CD4-positive, alpha-beta memory T cell (primary cell): ENCODE measurements around the gene CMTR1. TPM values are rescaled to one million over a fixed set of nuclear protein-coding genes. Genes with fewer than 3 reads are reported as not detected.

Experiments
- CTCF ChIA-PET: fragments of 350-600 bp; sonication (Branson Sonifier 250); formaldehyde crosslinking; loops from one replicate; lab custom pipeline; 2021; ENCODE audit warnings: inconsistent platforms; ENCODE audit not compliant: partially characterized antibody; lab: Charles Lee
- POLR2A ChIA-PET: fragments of 350-600 bp; sonication (Branson Sonifier 250); formaldehyde crosslinking; loops from one replicate; lab custom pipeline; 2021; ENCODE audit not compliant: partially characterized antibody; lab: Charles Lee
- DNase-seq, 5 donors: peaks; one replicate each; pipeline versions ENCODE4 v3.0.0 to v3.0.0-alpha.2; 2020 to 2022; ENCODE audit warnings: mixed read lengths in 1 of 5
- H3K27ac ChIP-seq: one replicate; pipeline ENCODE4 v1.7.0; 2013; ENCODE audit warnings: low read depth, low read length
- H3K27me3 ChIP-seq: 2 replicates; pipeline ENCODE4 v1.7.0; 2013; ENCODE audit warnings: mild to moderate bottlenecking, low read length, moderate library complexity; ENCODE audit not compliant: insufficient read depth
- H3K36me3 ChIP-seq: 2 replicates; pipeline ENCODE4 v1.7.0; 2013; ENCODE audit warnings: mild to moderate bottlenecking, low read length, moderate library complexity; ENCODE audit not compliant: insufficient read depth
- H3K4me1 ChIP-seq: 2 replicates; pipeline ENCODE4 v1.7.0; 2013; ENCODE audit warnings: mild to moderate bottlenecking, low read length, moderate library complexity; ENCODE audit not compliant: insufficient read depth
- H3K4me3 ChIP-seq, 2 donors: one replicate each; pipeline ENCODE4 v1.7.0; 2013; ENCODE audit warnings: low read length in 2 of 2, mild to moderate bottlenecking in 1 of 2
- H3K9me3 ChIP-seq, 2 donors: one replicate each; pipeline ENCODE4 v1.7.0; 2013; ENCODE audit warnings: low read length in 2 of 2, control low read depth in 1 of 2; ENCODE audit not compliant: control insufficient read depth in 1 of 2
- H3K27ac Mint-ChIP-seq, 7 donors: one replicate each; pipeline ENCODE4 v1.8.0; 2020 to 2021; ENCODE audit warnings: mixed read lengths in 7 of 7, mild to moderate bottlenecking in 6 of 7, inconsistent platforms in 3 of 7, moderate library complexity in 3 of 7
- H3K27me3 Mint-ChIP-seq, 2 donors: one replicate each; pipeline ENCODE4 v1.8.0; 2020 to 2021; ENCODE audit warnings: mixed read lengths in 2 of 2
- H3K36me3 Mint-ChIP-seq, 2 donors: one replicate each; pipeline ENCODE4 v1.8.0; 2020 to 2021; ENCODE audit warnings: mixed read lengths in 2 of 2, inconsistent platforms in 1 of 2, mild to moderate bottlenecking in 1 of 2
- H3K4me1 Mint-ChIP-seq, 4 donors: one replicate each; pipeline ENCODE4 v1.8.0; 2020 to 2021; ENCODE audit warnings: mixed read lengths in 4 of 4, mild to moderate bottlenecking in 1 of 4
- H3K4me3 Mint-ChIP-seq, 8 donors: one replicate each; pipeline ENCODE4 v1.8.0; 2020 to 2021; ENCODE audit warnings: mixed read lengths in 8 of 8, mild to moderate bottlenecking in 7 of 8, moderate library complexity in 6 of 8, inconsistent platforms in 3 of 8
- H3K9me3 Mint-ChIP-seq, 8 donors: one replicate each; pipeline ENCODE4 v1.8.0; 2020 to 2021; ENCODE audit warnings: mixed read lengths in 8 of 8, mild to moderate bottlenecking in 5 of 8, inconsistent platforms in 3 of 8, moderate library complexity in 1 of 8
- intact Hi-C: fragments of 100-400 bp; cut with micrococcal nuclease; formaldehyde crosslinking; loops from one replicate; pipeline ENCODE4 v1.15.1; 2023
- polyA plus RNA-seq, 2 donors: library from polyadenylated mRNA; unstranded; fragments of 300-500 nt; fragmentation: Illumina TruSeq; gene quantifications; one replicate each; pipeline ENCODE4 v1.2.3, GENCODE V29; 2021
- total RNA-seq, 2 experiments: library from RNA; stranded (reverse); gene quantifications; one replicate each; pipeline ENCODE4 v1.2.3, GENCODE V29; 2021

The CMTR1 gene
- total and polyA plus RNA-seq, 4 experiments from 2014 or later = 28.4 to 79.1 (median 53.8) TPM

DNA sequence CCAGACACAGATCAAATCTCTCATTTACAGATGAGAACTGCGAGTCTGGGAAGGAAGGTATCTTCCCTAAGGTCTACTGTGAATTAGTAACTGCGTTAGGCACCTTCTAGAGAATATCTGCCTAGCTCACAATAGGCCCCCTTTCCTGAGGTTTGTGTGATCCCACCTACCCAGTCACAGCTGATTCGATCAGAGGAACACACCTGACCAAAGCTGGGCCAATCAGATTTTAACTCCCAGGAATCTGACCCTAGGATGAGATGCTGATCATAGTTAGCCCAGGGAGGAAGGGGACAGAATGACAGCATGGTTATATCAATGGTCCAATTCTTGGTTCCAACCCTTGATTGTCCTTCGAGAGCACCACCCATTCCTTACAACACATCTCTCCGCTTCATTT lies 74.1 kb downstream of the CMTR1 start:
- intact Hi-C loops = loop anchor here (10.0 kb wide), 1 partner anchor 308 kb away; the partner anchor contains the start of gene ZFAND3
- Mint-ChIP-seq H3K27me3 (no peaks in the 10 kb centered on the region), H3K4me1 (peaks cover 51 to 95% (median 80%) of the 10 kb centered on the region in 4 donors), H3K9me3 (peaks cover 0 to 2% (median 0%) of the 10 kb centered on the region in 8 donors), H3K4me3 (peak overlapping the region in 4 of 8 donors; percentile 15 to 54 (median 48)), H3K36me3 (no peaks in the 10 kb centered on the region), H3K27ac (peak overlapping the region; percentile 78 to 100 (median 94))
- POLR2A ChIA-PET = interaction anchor here (0.8 to 23.5 kb wide), 5 partner anchors 11 to 38 kb away, joined by 3 to 977 read pairs (median 4); no protein-coding TSS in a partner anchor
- no peak overlapping the region for H3K4me3 ChIP-seq
- no peaks in the 10 kb centered on the region for H3K9me3 ChIP-seq
- CTCF ChIA-PET = interaction anchor here (1.0 to 1.9 kb wide), 2 partner anchors 9 to 22 kb away, joined by 3 to 20 read pairs; no protein-coding TSS in a partner anchor
- no peaks in the 10 kb centered on the region for H3K27me3 ChIP-seq
- H3K27ac ChIP-seq = peak overlapping the region; percentile 8
- no peak for DNase-seq
- H3K4me1 ChIP-seq = peaks cover 92% of the 10 kb centered on the region
- no peaks in the 10 kb centered on the region for H3K36me3 ChIP-seq

DNA sequence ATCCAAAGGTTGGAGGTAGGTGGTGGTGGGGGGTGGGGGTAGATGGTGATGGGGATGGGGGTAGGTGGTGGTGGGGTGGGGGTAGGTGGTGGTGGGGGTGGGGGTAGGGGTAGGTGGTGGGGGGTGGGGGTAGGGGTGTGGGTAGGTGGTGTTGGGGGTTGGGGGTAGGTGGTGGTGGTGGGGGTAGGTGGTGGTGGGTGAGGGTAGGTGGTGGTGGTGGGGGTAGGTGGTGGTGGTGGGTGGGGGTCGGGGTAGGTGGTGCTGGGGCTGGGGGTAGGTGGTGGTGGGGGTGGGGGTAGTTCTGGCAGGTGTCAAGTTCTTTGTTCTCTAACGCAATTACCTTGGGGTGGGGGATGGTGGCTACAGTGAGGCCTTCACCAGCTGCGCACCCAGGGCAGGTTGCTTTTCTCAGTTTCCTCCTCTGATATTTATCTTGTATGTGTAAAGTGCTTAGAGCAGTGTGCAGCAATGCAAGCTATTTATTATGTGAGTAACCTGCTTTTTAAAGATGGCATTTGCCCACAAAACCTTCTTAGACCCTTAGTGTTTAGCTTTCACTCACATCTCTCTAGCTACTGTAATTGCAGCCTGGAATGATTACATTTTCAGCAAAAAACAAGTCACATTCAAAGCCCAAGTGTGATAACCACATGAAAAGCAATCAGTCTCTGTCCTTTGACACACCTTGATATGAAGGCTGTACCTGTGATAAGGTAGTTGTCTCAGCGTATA lies 74.8 kb downstream of the CMTR1 start:
- peak overlapping the region in 7 of 8 donors; percentile 10 to 89 (median 59) for H3K4me3 Mint-ChIP-seq
- intact Hi-C loops = loop anchor here (1.0 to 10.0 kb wide), 3 partner anchors 8 to 307 kb away; partner anchors contain the start of genes CCDC167 and ZFAND3

DNA sequence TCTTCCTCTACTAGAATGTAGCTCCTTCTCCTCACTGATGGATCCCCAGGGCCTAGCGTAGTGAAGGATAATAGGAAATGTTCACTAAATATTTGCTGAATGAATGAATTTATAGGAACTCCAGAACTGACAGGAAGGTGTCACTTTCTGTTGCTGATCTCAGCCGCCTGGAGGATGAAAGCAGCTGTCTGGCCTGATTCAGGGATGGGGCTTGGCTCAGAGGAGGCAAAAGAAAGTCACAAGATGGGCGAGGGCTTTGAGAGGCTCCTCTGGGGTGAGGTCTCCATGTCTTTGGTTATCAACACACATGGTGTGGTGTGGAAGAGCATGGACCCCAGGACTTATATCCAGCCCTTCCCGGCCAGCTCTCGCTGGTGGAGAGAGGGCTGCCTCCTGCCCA lies 78.2 kb downstream of the CMTR1 start:
- Histone ChIP-seq H3K4me1 (peaks cover 92% of the 10 kb centered on the region), H3K27me3 (no peaks in the 10 kb centered on the region), H3K4me3 (no peak overlapping the region), H3K9me3 (no peaks in the 10 kb centered on the region), H3K27ac (no peak overlapping the region), H3K36me3 (no peaks in the 10 kb centered on the region)
- H3K4me1 Mint-ChIP-seq = peaks cover 49 to 93% (median 80%) of the 10 kb centered on the region in 4 donors
- H3K4me3 Mint-ChIP-seq = peak overlapping the region in 2 of 8 donors; percentile 20 to 29
- no peaks in the 10 kb centered on the region for H3K36me3 Mint-ChIP-seq
- intact Hi-C loops = no loop called here
- no peak for DNase-seq
- ChIA-PET CTCF (interaction anchor here (0.7 to 1.5 kb wide), 2 partner anchors 16 to 20 kb away, joined by 3 to 4 read pairs; no protein-coding TSS in a partner anchor), POLR2A (interaction anchor here (16.9 kb wide), 1 partner anchor 13 kb away, joined by 977 read pairs; the partner anchor contains the start of gene CCDC167)
- H3K27me3 Mint-ChIP-seq = no peaks in the 10 kb centered on the region
- peak overlapping the region; percentile 13 to 90 (median 65) for H3K27ac Mint-ChIP-seq
- peaks cover 0 to 2% (median 0%) of the 10 kb centered on the region in 8 donors for H3K9me3 Mint-ChIP-seq

More for the DNA sequence above, 74.8 kb downstream of the CMTR1 start:
- H3K36me3 Mint-ChIP-seq = no peaks in the 10 kb centered on the region
- CTCF ChIA-PET = interaction anchor here (0.9 to 3.5 kb wide), 9 partner anchors 10 to 58 kb away, joined by 3 to 24 read pairs (median 7); no protein-coding TSS in a partner anchor
- POLR2A ChIA-PET = interaction anchor here (0.6 to 23.5 kb wide), 16 partner anchors 10 to 284 kb away, joined by 3 to 977 read pairs (median 4); partner anchors contain the start of gene CMTR1
- Histone ChIP-seq H3K4me3 (no peak overlapping the region), H3K27me3 (no peaks in the 10 kb centered on the region), H3K4me1 (peaks cover 92% of the 10 kb centered on the region), H3K9me3 (no peaks in the 10 kb centered on the region), H3K36me3 (no peaks in the 10 kb centered on the region), H3K27ac (peak overlapping the region; percentile 44)
- peak; percentile 63 to 68 (median 65) for DNase-seq
- H3K9me3 Mint-ChIP-seq = peaks cover 0 to 2% (median 0%) of the 10 kb centered on the region in 8 donors
- no peaks in the 10 kb centered on the region for H3K27me3 Mint-ChIP-seq
- peak overlapping the region; percentile 90 to 99 (median 91) for H3K27ac Mint-ChIP-seq
- peaks cover 49 to 93% (median 79%) of the 10 kb centered on the region in 4 donors for H3K4me1 Mint-ChIP-seq

DNA sequence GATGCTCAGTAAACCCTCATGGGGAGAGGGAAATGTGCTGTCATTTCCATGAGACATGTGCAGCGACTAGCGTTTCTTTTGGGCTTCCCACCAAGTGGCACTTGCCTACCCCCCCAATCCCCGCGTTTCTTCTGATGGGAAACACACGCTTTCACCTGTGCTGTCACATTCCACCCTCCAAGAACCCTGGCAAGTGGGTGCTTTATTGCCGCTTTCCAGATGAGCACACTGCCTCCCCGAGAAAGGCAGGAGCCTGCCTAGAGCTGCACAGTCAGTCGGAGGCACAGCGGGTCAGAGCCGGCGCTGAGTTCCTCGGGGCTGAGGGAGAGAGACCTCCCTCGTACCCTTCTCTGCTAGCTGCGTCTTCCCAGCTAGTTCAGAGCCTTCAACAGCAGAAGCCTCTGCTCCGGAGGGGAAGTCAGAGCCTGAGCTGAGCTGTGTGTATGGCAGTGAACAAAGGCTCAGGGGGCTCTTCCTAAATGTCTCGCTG lies 78.9 kb downstream of the CMTR1 start:
- peaks cover 47 to 95% (median 82%) of the 10 kb centered on the region in 4 donors for H3K4me1 Mint-ChIP-seq
- Histone ChIP-seq H3K27ac (no peak overlapping the region), H3K9me3 (no peaks in the 10 kb centered on the region), H3K27me3 (no peaks in the 10 kb centered on the region), H3K4me3 (no peak overlapping the region), H3K36me3 (no peaks in the 10 kb centered on the region), H3K4me1 (peaks cover 92% of the 10 kb centered on the region)
- H3K36me3 Mint-ChIP-seq = no peaks in the 10 kb centered on the region
- peak overlapping the region in 1 of 8 donors; percentile 20 for H3K4me3 Mint-ChIP-seq
- intact Hi-C loops = no loop called here
- DNase-seq = no peak
- H3K27me3 Mint-ChIP-seq = no peaks in the 10 kb centered on the region
- H3K27ac Mint-ChIP-seq = peak overlapping the region in 4 of 7 donors; percentile 60 to 89 (median 70)
- POLR2A ChIA-PET = interaction anchor here (1.1 to 16.9 kb wide), 2 partner anchors 14 to 24 kb away, joined by 3 to 977 read pairs; partner anchors contain the start of gene CCDC167
- H3K9me3 Mint-ChIP-seq = peaks cover 0 to 2% (median 0%) of the 10 kb centered on the region in 8 donors
- CTCF ChIA-PET = interaction anchor here (1.2 to 1.6 kb wide), 5 partner anchors 9 to 35 kb away, joined by 3 to 9 read pairs (median 4); partner anchors contain the start of gene CCDC167

DNA sequence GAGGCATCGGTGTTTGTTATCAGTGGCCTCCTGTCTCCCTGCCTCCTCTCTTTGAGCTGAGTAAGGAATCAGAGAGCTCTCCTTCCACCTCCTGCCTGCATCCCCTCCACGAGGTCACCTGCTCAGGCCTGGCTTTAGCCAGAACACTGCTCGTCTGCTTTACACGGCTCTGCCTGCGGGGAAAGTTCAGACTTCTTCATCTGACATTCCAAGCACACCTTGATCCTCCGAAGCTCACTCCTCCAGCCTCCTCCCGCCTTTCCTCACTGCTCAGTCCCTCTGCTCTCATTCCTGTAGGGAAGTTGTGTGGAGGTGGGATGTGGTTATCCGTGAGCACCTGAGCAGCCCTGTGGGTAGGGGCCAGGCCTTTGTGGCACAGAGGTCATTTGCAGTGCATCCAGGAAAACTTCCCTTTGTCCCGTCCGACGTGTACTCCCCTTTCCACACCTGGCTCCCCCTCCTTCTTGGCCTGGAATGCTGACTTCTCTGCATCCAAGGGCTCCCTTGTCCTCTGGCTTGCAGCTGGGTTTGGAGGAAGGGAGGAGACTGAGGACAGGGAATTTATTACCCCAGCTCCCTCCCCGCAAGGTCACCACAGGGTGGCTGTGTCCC lies 79.5 kb downstream of the CMTR1 start:
- H3K27ac Mint-ChIP-seq = peak overlapping the region; percentile 88 to 100 (median 99)
- Histone ChIP-seq H3K9me3 (no peaks in the 10 kb centered on the region), H3K36me3 (no peaks in the 10 kb centered on the region), H3K4me3 (no peak overlapping the region), H3K27me3 (no peaks in the 10 kb centered on the region), H3K4me1 (peaks cover 91% of the 10 kb centered on the region), H3K27ac (peak overlapping the region; percentile 99)
- H3K4me1 Mint-ChIP-seq = peaks cover 46 to 95% (median 84%) of the 10 kb centered on the region in 4 donors
- H3K4me3 Mint-ChIP-seq = peak overlapping the region in 1 of 8 donors; percentile 60
- H3K27me3 Mint-ChIP-seq = no peaks in the 10 kb centered on the region
- intact Hi-C loops = no loop called here
- POLR2A ChIA-PET = interaction anchor here (1.1 to 16.9 kb wide), 2 partner anchors 14 to 23 kb away, joined by 3 to 977 read pairs; partner anchors contain the start of gene CCDC167
- CTCF ChIA-PET = interaction anchor here (1.2 to 1.6 kb wide), 5 partner anchors 9 to 35 kb away, joined by 3 to 9 read pairs (median 4); partner anchors contain the start of gene CCDC167
- H3K36me3 Mint-ChIP-seq = no peaks in the 10 kb centered on the region
- DNase-seq = no peak
- H3K9me3 Mint-ChIP-seq = peaks cover 0 to 2% (median 0%) of the 10 kb centered on the region in 8 donors

DNA sequence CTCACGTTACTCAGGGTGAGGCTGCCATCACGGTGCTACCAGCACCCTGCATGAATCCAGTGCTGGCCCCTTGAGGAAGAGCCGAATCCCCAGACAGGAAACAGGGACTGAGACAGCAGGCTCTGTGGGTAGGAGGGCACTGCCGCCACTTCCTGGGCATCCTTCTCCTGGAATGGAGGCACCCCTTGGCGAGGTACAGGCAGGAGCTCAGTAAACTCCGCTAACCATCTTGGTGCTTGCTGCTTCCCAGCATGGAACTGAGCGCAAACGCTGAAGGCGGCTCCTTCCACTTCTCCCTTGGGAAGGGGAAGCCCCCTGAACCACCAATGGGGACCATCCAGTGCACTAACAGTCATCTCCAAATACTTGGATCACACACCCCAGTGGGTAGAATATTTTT lies 80.1 kb downstream of the CMTR1 start:
- peak overlapping the region; percentile 99 for H3K27ac ChIP-seq
- H3K27me3 Mint-ChIP-seq = no peaks in the 10 kb centered on the region
- H3K9me3 Mint-ChIP-seq = peaks cover 0 to 2% (median 0%) of the 10 kb centered on the region in 8 donors
- intact Hi-C loops = no loop called here
- no peaks in the 10 kb centered on the region for H3K9me3 ChIP-seq
- DNase-seq = no peak
- H3K4me1 ChIP-seq = peaks cover 94% of the 10 kb centered on the region
- ChIA-PET POLR2A (interaction anchor here (16.9 kb wide), 1 partner anchor 15 kb away, joined by 977 read pairs; the partner anchor contains the start of gene CCDC167), CTCF (interaction anchor here (1.2 to 1.6 kb wide), 4 partner anchors 9 to 34 kb away, joined by 3 to 9 read pairs (median 5); partner anchors contain the start of gene CCDC167)
- H3K27ac Mint-ChIP-seq = peak overlapping the region; percentile 88 to 100 (median 99)
- no peaks in the 10 kb centered on the region for H3K27me3 ChIP-seq
- no peaks in the 10 kb centered on the region for H3K36me3 Mint-ChIP-seq
- H3K4me3 ChIP-seq = no peak overlapping the region
- H3K36me3 ChIP-seq = no peaks in the 10 kb centered on the region
- peaks cover 44 to 97% (median 86%) of the 10 kb centered on the region in 4 donors for H3K4me1 Mint-ChIP-seq
- H3K4me3 Mint-ChIP-seq = peak overlapping the region in 7 of 8 donors; percentile 51 to 75 (median 60)
